ENCODE measurements around the gene VPS35.
"Not testable (repeated sequence)": the region's sequence is repeated elsewhere in the genome, so short reads cannot be mapped to it uniquely, and the experiment has no call there.

The VPS35 gene

DNA sequence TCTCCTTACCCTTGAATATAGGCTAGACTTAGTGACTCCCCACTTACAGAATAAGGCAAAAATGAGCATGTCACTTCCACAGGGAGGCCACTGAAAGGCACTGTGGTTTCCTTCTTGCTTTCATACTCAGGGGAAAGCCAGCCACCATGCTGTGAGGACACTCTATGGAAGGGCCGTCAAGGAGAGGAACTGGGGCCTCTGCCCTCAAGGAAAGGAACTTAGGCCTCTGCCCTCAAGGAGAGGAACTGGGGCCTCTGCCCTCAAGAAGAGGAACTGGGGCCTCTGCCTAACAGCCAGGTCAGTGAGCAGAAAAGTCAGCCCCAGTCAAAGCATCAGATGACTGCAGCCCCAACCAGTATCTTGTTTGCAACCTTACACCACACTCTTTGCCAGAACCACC lies 30.1 kb downstream of the VPS35 start:
- DNase-seq (ENCODE audit: low spot score): no peak

DNA sequence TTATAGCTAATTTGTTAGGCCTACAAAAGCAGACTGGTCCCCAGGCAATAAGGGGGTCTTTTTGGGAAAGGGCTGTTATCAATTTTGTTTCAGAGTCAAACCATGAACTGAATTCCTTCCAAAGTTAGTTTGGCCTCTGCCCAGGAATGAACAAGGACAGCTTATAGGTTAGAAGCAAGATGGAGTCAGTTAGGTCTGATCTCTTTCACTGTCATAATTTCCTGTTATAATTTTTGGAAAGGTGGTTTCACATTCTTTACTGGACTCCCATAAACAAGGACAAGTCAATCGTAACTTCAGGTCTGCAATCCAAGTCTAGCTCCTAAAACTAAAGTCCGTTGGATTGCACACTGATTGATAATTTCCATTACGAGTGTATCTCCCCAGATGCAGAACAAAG lies 37.7 kb downstream of the VPS35 start:
- DNase-seq (ENCODE audit: low spot score): no peak

DNA sequence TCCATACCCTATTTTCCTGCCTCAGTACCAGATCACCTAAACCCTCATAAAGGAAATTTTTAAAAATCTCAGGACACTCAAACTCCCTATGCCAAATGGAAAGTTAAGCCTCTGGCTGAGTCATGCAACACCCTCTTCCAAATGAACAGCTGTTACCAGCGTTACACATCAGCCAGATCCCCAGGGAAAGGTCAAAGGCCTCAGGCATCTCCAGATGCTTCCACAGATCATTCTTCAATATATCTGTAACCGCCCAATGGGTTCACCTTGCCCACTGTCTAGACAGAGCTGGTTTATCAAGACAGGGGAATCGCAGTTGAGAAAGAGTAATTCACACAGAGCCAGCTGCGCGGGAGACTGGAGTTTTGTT lies 38.7 kb downstream of the VPS35 start:
- DNase-seq (ENCODE audit: low spot score): no peak

DNA sequence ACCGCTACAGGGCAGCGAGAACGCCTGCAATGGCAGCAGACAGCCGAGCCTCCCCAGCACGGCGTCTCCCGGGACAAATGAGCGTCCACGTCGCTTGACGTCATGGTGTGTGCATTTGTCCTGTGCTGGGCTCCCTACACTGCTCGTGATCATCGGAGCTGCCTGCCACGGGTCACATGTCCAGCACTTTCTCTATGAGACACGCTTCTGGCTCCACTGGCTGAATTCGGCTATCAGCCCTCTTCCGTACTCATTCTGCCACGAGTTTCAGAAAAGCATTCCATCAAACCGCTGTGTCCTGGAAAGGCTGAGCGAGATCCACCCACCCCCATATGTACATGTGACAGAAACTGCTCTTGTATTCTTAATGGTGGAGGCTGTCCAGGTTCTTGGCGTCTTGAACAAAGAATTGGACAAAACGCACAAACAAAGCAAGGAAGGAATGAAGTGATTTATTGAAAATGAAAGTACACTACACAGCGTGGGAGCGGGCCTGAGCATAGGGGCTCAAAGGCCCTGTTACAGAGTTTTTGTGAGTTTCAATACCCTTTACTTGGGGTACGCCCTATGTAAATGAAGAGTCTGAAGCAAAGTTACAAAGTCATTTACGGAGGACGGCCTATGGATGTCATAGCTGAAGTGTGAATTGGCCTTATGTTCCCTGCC lies 39.3 kb downstream of the VPS35 start:
- peak; percentile 50 for DNase-seq (ENCODE audit: low spot score)

DNA sequence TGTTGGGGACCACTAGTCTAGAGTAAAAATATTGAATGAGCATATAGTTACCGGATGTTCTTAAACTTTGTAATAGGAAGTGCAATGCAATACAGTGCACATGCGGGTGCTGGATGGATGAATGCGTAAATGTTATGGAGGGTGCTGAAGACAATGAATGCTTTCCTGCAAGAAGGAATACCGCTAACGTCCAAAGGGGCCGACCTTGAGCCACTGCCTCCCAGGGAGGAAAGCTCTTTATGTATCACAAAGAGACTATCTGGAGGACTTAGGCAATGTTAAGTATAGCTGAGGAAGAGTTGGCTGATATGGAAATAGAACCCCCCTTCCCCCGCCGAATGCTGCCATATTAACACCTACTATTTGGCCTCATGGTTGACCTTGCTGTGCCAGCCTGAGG lies 40.3 kb downstream of the VPS35 start:
- no peak for DNase-seq (ENCODE audit: low spot score)

DNA sequence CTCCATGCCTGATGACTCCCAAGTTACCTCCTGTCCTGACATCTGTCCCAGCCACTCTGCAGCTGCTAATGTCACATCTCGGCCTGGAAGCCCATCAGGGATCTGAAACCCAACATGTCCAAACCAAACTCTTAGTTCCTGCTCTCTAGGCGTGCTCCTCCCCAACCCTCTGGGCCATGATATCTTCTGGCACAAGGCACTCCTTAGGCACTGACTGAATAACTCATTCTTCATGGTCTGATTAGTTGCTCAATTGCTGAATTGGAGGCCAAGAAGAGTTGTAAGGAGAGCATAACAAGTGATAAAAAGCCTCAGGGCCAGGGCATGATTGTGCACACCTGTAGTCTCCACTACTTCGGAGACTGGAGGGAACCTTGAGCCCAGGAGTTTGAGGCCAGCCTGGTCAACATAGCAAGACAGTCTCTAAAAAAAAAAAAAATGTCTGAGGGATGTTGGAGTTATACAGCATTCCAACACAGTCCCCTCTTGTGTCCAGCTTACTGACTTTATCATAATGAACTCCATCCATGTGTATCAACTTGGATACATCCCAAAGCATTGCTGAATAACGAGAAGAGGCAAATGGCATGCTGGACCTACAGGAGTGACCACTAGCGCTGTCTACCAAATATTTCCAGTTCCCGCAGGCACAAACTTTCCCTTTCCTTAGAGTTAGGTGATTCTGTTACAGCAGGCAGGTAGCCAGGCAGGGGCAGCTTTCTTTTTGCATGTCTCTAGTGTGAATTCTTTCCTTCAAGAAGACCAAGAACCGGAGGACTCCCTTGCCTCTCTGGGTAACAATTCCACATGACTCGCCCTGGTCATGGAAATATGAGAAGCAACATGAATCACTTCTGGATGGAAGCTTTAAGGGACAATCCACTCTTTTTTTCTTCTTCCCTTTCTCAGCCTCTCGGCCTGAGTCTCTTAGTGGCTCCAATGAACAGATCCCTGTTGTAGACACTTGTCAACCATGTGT lies 49.7 kb downstream of the VPS35 start:
- DNase-seq (ENCODE audit: low spot score): peak; percentile 24

DNA sequence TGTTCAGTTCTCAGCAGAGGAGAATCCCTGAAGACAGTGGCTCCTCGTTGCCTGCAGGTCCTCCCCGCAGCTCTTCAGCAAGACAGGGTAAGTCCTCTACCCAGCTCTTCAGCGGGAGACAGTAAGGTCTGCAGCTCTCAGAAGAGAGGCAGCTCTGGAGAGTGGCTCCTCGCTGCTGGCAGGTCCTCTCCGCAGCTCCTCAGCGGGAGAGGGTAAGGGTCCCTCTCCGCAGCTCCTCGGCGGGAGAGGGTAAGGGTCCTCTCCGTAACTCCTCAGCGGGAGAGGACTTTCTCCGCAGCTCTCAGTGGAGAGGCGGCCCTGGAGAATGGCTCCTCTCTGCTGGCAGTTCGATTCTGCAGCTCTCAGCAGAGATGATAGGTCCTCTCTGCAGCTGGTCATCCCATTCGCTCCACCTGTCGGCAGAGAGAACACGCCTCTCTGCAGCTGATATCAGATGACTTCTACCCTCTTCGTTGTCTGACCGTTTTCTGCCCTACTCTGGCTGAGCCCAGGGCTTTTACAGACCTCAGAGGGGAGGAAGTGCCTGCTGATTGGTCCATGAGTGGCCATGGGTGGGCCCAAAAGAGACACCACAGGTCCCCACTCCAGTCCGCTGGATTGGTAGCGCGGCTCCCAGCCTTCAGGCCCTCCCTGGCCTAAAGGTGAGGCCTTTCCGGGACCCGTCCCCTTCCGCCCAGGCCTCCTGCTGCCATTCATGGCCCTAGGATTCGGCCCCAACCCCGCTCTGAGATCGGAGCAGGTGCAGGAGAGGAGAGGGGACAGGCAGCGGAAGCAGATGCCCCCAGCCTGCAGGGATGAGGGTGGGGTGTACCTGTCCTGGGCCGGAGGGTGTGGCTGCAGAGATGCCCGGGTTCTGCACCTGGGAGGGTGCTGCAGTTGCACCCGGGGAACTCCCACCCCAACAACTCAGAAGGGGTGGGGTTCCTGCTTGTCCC lies 55.9 kb downstream of the VPS35 start:
- DNase-seq (ENCODE audit: low spot score): no peak

DNA sequence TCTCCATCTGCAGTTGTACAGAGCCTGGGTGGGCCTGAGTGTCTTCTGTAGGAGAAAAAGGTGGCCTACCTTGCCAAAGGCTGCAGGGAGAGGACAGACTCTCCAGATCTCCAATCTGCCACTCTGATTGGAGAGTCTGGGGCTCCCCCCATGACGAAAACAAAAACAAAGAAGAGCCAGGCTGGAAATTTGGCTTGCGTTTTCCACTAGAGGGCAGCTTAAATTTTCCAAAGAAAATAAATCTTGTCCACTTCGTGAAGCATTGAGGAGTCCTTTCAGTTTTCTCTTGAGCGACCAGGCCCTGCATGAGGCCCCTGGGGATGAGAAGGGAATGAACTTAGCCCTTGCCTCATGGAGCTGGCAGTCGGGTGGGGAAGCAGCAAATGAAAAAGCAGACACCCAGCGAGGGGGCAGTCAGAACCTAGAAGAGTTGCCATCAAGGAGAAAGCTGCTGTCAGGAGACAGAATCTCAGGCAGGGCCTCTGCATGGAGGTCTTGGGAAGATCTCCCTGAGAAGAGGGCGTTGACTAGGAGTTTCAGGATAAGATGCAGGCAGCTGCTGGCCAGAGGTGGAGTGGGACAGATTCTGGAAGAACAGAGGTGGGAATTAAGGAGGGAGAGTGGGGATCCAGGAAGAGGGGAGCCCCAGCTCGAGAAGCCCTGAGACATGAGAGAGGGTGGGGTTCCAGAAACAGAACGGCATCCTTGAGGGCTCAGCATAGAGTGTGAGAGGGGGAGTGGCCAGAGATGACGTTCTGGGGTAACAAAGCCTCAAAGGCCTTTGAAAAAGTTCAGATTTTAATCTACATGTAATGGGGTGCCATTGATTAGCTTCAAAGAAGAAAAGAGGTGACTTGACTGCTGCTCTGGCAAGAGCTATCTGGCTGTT lies 59.4 kb downstream of the VPS35 start:
- peak; percentile 47 for DNase-seq (ENCODE audit: low spot score)

DNA sequence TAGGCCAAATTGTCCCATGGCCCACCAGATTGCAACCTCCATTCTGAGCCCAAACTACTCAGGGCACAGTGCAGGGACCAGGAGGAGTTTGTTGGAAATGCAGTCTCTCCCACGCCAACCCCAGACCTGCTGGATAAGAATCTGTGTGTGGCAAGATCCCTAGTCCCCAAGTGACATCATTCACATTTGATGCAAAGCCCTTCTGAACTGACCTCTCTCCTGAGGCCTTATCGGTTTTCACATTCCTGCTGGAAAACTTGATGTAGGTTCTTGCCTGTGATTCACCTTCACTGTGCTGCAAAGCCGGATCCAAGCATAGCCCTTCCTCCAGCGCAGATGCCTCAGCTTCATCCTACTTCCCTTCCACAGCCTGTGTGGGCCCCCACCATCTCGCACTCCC lies 61.2 kb downstream of the VPS35 start:
- no peak for DNase-seq (ENCODE audit: low spot score)

DNA sequence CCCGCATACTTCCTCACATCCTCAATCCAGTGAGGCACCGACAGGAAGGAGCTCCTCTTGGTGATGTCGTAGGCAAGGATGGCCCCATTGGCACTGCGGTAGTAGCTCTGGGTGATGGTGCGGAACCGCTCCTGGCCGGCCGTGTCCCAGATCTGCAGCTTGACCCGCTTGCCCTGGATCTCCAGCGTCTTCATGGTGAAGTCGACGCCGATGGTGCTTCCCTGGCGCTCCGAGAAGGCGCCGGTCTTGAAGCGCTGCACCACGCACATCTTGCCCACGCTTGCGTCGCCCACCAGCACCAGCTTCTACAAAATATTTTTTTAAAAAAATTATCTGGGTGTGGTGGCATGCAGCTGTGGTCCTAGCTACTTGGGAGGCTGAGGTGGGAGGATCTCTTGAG lies 62.3 kb downstream of the VPS35 start:
- DNase-seq (ENCODE audit: low spot score): not testable (repeated sequence)

DNA sequence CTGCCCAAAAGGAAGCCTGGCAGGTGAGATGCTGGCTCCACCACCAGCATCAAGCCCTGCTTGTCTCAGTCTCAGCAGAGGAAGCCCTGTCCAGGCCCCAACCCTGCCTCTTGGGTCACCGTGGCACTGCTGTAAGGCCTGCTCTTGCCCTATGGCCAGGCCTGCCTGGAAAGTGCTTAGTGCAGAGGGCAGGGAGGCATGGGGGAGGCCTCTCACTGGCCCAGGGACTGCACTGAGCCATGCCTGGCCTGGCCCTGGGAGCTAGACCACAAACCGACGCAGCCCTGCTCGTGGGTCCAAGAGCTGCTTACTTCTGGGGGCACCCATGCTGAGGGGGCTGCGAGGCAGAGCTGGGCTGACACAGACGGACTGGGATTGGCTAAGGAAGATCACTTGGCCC lies 64.1 kb downstream of the VPS35 start:
- DNase-seq (ENCODE audit: low spot score): not testable (repeated sequence)

DNA sequence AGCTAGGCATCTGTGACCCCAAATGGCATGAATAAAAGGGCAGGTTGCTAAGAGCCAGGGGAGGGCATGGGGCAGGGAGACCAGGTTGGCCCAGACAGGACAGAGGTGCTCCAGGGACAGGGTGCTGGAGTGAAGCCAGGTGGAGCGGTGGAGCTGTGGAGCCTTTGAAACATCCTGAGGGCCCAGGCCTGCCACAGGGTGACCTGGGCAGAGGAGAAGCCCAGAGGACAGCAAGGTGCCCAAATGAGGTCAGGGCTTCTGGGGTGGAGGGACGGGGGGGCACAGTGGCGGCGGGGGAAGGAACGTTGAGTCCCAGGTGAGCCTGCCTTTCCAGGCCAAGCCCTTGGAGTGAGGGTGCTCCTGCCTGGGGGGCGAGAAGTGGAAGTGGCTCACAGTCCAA lies 65.3 kb downstream of the VPS35 start:
- DNase-seq (ENCODE audit: low spot score): not testable (repeated sequence)

DNA sequence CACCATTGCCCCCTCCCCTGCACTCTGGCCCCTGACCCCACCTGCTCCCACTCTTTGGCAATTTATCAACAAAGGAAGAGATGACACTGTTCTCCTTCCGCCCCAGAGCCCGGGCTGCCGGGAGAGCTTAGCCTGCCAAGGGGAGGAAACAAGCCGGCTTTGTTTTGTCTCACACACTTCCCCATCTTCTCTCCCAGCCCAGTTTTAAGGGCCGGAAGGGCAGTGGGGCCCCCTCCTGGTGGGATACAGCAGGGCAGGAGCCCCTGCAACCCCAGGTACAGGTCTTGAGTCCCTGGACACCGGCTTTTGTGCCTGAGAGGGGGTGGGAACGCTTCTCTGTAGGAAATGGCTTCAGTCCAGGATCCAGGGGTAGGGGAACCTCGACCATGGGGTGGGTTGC lies 65.7 kb downstream of the VPS35 start:
- DNase-seq (ENCODE audit: low spot score): not testable (repeated sequence)

DNA sequence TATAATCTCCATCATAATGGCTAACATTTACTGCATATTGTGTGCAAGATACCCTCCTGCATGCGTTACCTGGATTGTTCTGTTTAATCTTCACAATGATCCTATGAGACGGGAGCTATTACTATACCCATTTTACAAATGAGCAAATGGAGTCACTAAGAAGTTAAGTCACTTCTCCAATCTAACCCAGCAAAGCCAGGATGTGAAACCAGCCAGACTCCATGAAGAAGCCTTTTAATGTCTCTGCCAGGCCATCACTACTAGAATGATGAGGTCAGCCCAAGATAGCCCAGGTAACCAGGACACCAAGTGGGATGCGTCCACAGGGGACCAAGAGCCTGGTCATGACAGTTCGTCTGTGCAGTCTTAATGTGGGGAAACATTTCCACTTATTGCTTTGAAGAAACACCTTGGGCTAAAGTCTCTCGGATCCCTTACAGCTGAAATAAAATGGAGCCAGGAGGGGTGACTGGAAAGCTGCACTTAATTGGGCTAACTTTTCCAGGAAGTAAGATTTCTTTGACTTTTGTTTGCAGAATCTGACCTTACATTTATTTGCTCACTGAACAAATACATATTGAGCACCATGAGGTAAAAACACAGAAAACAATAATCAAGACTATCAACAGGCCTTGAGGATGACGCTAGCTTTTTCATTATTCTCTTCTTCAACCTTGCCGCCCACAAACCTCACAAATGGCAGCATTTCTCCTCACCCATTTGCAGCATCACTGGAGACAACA lies 66.9 kb downstream of the VPS35 start:
- no peak for DNase-seq (ENCODE audit: low spot score)

DNA sequence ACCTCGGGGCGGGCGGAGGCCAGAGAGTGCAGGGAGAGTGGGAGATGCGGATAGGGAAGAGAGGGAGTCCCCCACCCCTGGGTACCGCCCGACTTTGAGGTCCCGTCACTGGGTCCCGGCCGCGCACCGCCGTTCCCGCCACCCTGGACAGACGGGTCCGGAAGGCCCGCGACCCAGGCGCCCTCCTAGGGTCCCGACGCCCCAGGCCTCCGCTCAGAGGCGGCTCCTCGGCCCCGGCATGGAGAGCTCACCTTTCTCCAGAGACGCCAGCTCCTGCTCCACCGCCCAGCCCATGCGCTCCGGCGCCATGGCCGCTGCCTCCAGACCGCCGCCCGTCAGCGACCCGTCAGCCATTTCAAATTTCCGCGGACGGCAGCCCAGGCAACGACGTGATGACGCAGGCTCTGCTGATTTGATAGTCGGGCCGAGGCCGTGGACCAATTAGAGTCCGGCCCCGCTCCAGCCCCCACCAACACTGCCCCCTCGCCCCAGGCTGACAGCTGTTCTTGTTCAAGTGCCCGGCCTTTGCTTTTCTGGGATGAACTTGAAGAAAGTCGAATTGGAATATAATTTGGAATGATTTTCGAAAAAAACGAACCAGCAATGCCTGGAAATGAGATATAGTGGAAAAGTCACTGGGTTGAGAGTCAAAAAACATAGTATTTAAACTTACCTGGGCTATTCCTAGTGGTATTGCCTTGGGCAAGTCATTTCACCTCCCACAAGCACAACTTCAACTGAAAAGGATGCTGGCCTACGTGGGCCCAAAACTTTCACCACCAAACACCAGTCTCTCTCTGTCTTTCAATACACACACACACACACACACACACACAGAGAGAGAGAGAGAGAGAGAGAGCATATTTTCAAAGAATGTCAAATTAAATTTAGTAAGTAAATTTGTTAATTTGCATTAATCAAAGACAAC lies 67.7 kb downstream of the VPS35 start, which contains the start of gene SHCBP1:
Gene SHCBP1 (minus strand): TSS at position 374 of the 928 bp plus-strand sequence. CDS start 20 bp downstream, at position 354.
- DNase-seq (ENCODE audit: low spot score): peak; percentile 82

DNA sequence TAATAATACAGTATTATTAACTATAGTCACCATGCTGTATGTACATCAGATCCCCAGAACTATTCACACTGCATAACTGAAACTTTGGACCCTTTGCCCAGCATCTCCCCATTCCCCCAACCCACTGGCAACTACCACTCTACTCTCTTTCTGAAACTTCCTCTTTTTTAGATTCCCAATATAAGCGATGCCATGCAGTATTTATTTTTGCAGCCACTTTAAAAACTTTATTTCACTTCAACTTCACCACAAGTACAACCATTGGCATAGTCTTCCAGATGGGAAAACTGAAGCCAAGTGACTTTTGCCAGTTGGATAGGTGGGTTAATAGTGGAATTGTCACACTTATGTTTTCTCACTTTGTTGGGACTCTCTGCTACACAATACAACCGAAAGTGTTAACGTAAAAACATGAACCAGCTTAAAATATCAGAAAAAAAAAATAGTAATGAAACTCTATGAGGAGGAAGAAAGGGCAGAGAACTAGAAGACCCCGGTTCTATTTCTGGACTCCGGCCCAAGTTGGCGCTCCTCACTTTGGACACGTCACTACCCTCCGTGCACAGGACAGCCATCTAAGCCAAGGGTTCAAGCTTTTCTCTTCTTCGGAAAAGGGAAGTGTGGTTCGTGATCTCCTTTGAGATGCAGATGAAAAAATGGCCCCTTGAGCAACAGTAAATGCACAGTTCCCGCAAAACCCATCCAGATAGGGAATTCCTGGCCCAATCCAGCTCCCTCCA lies 68.5 kb downstream of the VPS35 start:
- no peak for DNase-seq (ENCODE audit: low spot score)

DNA sequence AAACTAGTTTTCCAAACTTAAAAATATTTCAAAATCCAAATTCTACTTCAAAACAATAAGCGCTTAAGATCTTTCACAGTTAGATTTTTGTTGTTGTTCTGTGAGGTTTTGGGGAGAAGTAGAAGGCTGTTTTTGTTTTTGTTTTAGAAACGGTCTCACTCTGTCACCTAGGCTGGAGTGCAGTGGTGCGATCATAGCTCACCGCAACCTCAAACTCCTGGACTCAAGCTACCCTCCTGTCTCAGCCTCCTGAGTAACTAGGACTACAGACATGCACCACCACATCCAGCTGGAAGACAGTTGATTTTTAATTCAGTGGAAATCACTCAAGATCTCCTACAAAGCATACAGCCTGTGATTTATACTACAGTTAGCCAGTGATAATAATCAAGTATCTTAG lies 70.5 kb downstream of the VPS35 start:
- DNase-seq (ENCODE audit: low spot score): no peak

DNA sequence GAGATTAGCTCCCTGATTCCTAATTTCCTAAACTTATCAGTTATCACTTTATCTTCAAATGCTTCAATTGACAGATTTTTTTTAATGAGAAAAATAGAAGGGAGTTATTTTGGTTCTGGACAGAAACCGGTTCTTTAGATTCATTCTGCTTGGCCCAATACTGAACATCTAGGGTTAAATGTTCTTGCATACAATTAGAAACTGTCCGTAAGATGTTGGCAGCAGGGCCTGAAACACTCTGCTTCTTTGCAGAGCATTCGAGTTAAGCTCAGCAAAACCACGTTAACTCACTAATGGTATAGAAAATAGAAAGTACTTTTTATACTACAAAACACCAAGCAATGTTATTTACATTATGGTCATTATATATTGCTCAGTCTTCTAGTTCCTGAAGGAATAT lies 75.0 kb downstream of the VPS35 start:
- no peak for DNase-seq (ENCODE audit: low spot score)

DNA sequence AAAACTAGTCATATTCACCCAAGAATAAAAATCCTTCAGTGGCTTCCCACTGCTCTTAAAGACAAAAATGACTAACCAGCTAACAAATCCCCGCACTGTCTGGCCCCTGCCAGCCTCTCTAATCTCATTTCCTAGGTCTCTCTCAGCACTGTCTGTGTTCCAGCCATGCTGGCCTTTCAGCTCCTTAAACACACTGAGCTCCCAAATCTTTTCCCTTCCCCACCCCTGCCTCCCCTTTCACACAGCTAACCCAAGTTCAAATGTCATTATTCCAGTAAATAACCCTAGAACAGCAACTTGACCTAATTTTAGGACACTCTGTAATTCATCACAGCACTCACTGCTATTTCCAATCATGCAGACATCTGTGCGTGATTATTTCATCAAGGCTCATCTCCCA lies 75.6 kb downstream of the VPS35 start:
- no peak for DNase-seq (ENCODE audit: low spot score)
